Keratinocyte (primary cell): ENCODE results near the gene ZFR2. TPM values are rescaled to one million over a fixed set of nuclear protein-coding genes. Genes with fewer than 3 reads are reported as not detected.

Experiments
- DNase-seq: peaks from one replicate; pipeline ENCODE4 v3.0.0-alpha.2; 2011; ENCODE audit warnings: low read depth, missing footprints, low spot score
- FAIRE-seq: peaks from 2 replicates; lab custom pipeline; 2011; peaks lifted over from hg19 to GRCh38; lab: Jason Lieb, UNC
- H2AFZ ChIP-seq: 2 replicates; pipeline ENCODE4 v1.6.0; 2012; ENCODE audit warnings: low read length, control low read depth, inconsistent platforms; ENCODE audit not compliant: control insufficient read depth
- H3K27ac ChIP-seq: 2 replicates; pipeline ENCODE4 v1.5.1; 2011; ENCODE audit warnings: low read length; ENCODE audit not compliant: control insufficient read depth, insufficient read depth
- H3K27me3 ChIP-seq: 3 replicates; pipeline ENCODE4 v1.6.0; 2011; ENCODE audit warnings: low read length; ENCODE audit not compliant: control insufficient read depth, insufficient read depth; ENCODE audit errors: extremely low read depth
- H3K36me3 ChIP-seq, 2 experiments: 2 replicates in 1 of 2; 3 replicates in 1 of 2; pipeline ENCODE4 v1.5.1; 2011; ENCODE audit warnings: low read length in 2 of 2, mild to moderate bottlenecking in 1 of 2; ENCODE audit not compliant: control insufficient read depth in 2 of 2, insufficient read depth in 2 of 2; ENCODE audit errors: extremely low read depth in 1 of 2
- H3K4me1 ChIP-seq: 3 replicates; pipeline ENCODE4 v1.5.1; 2011; ENCODE audit warnings: low read length; ENCODE audit not compliant: control insufficient read depth, insufficient read depth; ENCODE audit errors: extremely low read depth
- H3K4me2 ChIP-seq: 3 replicates; pipeline ENCODE4 v1.6.0; 2011; ENCODE audit warnings: low read depth, low read length; ENCODE audit not compliant: control insufficient read depth, insufficient read depth; ENCODE audit errors: extremely low read depth
- H3K4me3 ChIP-seq, 3 experiments: fragments of 200-600 bp in 1 of 3; sonication (generic) in 1 of 3; 2 replicates in 2 of 3; 3 replicates in 1 of 3; pipeline ENCODE4 v1.5.1; 2011 to 2016; ENCODE audit warnings: low read length in 3 of 3, mild to moderate bottlenecking in 3 of 3, control low read depth in 2 of 3, inconsistent platforms in 1 of 3, low read depth in 1 of 3, mixed read lengths in 1 of 3, mixed run types in 1 of 3, moderate library complexity in 1 of 3; ENCODE audit not compliant: control insufficient read depth in 2 of 3, insufficient read depth in 2 of 3; ENCODE audit errors: extremely low read depth in 1 of 3
- H3K79me2 ChIP-seq: 2 replicates; pipeline ENCODE4 v1.6.0; 2012; ENCODE audit warnings: low read length; ENCODE audit not compliant: control insufficient read depth, insufficient read depth
- H3K9ac ChIP-seq: 3 replicates; pipeline ENCODE4 v1.6.0; 2011; ENCODE audit warnings: low read length; ENCODE audit not compliant: control insufficient read depth, insufficient read depth; ENCODE audit errors: extremely low read depth
- H3K9me1 ChIP-seq: 3 replicates; pipeline ENCODE4 v1.6.0; 2011; ENCODE audit warnings: low read length; ENCODE audit not compliant: control insufficient read depth, insufficient read depth; ENCODE audit errors: extremely low read depth
- H3K9me3 ChIP-seq: 2 replicates; pipeline ENCODE4 v1.5.1; 2012; ENCODE audit warnings: low read depth, low read length; ENCODE audit not compliant: control insufficient read depth
- H4K20me1 ChIP-seq: 3 replicates; pipeline ENCODE4 v1.6.0; 2011; ENCODE audit warnings: low read length; ENCODE audit not compliant: control insufficient read depth, insufficient read depth; ENCODE audit errors: extremely low read depth
- CTCF ChIP-seq, 3 experiments: IDR thresholded peaks in 1 of 3; conservative IDR thresholded peaks in 1 of 3; optimal IDR thresholded peaks in 1 of 3; 2 replicates in 2 of 3; 3 replicates in 1 of 3; pipeline versions ENCODE3 to v1.5.1; 2011; ENCODE audit warnings: low read length in 3 of 3, mild to moderate bottlenecking in 3 of 3, moderate library complexity in 2 of 3, control low read depth in 1 of 3, inconsistent platforms in 1 of 3; ENCODE audit not compliant: insufficient read depth in 2 of 3; ENCODE audit errors: extremely low read depth in 1 of 3
- EZH2 ChIP-seq: IDR thresholded peaks from one replicate; pipeline ENCODE4 v1.6.1; 2012; ENCODE audit warnings: inconsistent platforms, mild to moderate bottlenecking, low read length, moderate library complexity
- dilution Hi-C: fragments of 300-500 bp; cut with MboI; formaldehyde crosslinking; loops from one replicate; pipeline ENCODE4 v1.7.0; 2020; ENCODE audit warnings: low sequenced_read_pairs; ENCODE audit not compliant: extremely low pct_ligation_motif_present
- polyA plus RNA-seq, 5 experiments: library from polyadenylated mRNA; depleted of rRNA in 3 of 5; stranded (reverse) in 3 of 5; stranded (forward) in 1 of 5; unstranded in 1 of 5; fragments of >200 nt; gene quantifications; 1 replicate in 1 of 5; 2 replicates in 3 of 5; 3 replicates in 1 of 5; pipeline versions ENCODE4 v1.2.1 to v1.2.3, GENCODE V29; 2011 to 2012; ENCODE audit warnings: missing spikeins in 2 of 5, low read depth in 1 of 5, low replicate concordance in 1 of 5

ZFR2 gene
- polyA plus RNA-seq, 1 donor (not counting 4 experiments of a cell fraction or from before 2014, with no cell fraction given) = not detected

- Histone ChIP-seq H3K4me3 (no peak overlapping the region), H3K27ac (no peak overlapping the region), H3K9me1 (no peaks in the 10 kb centered on the region), H3K36me3 (no peaks in the 10 kb centered on the region), H3K27me3 (peaks cover 4% of the 10 kb centered on the region), H3K9me3 (peaks cover 6% of the 10 kb centered on the region), H3K79me2 (no peaks in the 10 kb centered on the region), H2AFZ (no peak overlapping the region), H3K4me2 (no peak overlapping the region), H3K4me1 (no peaks in the 10 kb centered on the region), H4K20me1 (no peaks in the 10 kb centered on the region), H3K9ac (no peak overlapping the region)
- dilution Hi-C loops = no loop called here
- DNase-seq (no peak), FAIRE-seq (no peak)
- no peak for TF ChIP-seq EZH2
- no peak for TF ChIP-seq CTCF (optimal IDR thresholded peaks at IDR 0.05 in 1 of 3, IDR thresholded peaks at IDR 0.05 in 1 of 3, conservative IDR thresholded peaks at IDR 0.05 in 1 of 3; ENCODE audit: extremely low read depth in 1 of 3, insufficient read depth in 2 of 3, low read length in 3 of 3)
Observed at GRCh38 chr19:3778899-3779723, 89.7 kb downstream of the ZFR2 start.

GRCh38 chr19:3778104-3778867 is 90.6 kb downstream of the ZFR2 start:
- H4K20me1 ChIP-seq = no peaks in the 10 kb centered on the region
- H3K4me2 ChIP-seq = no peak overlapping the region
- no peaks in the 10 kb centered on the region for H3K4me1 ChIP-seq
- no peak overlapping the region for H3K9ac ChIP-seq
- H3K27me3 ChIP-seq = no peaks in the 10 kb centered on the region
- no peaks in the 10 kb centered on the region for H3K9me1 ChIP-seq
- no peaks in the 10 kb centered on the region for H3K36me3 ChIP-seq
- no peak overlapping the region for H3K4me3 ChIP-seq
- no peak overlapping the region for H2AFZ ChIP-seq
- H3K9me3 ChIP-seq = peaks cover 6% of the 10 kb centered on the region
- no peaks in the 10 kb centered on the region for H3K79me2 ChIP-seq
- no peak for TF ChIP-seq CTCF (optimal IDR thresholded peaks at IDR 0.05 in 1 of 3, IDR thresholded peaks at IDR 0.05 in 1 of 3, conservative IDR thresholded peaks at IDR 0.05 in 1 of 3; ENCODE audit: extremely low read depth in 1 of 3, insufficient read depth in 2 of 3, low read length in 3 of 3)
- TF ChIP-seq EZH2 = no peak
- DNase-seq = no peak
- no peak for FAIRE-seq
- dilution Hi-C loops = no loop called here
- no peak overlapping the region for H3K27ac ChIP-seq
